Measurements from ENCODE around the gene FNTB.
A peak's percentile ranks its signal among the peaks of the same experiment; 100 is the strongest.

The FNTB gene

DNA sequence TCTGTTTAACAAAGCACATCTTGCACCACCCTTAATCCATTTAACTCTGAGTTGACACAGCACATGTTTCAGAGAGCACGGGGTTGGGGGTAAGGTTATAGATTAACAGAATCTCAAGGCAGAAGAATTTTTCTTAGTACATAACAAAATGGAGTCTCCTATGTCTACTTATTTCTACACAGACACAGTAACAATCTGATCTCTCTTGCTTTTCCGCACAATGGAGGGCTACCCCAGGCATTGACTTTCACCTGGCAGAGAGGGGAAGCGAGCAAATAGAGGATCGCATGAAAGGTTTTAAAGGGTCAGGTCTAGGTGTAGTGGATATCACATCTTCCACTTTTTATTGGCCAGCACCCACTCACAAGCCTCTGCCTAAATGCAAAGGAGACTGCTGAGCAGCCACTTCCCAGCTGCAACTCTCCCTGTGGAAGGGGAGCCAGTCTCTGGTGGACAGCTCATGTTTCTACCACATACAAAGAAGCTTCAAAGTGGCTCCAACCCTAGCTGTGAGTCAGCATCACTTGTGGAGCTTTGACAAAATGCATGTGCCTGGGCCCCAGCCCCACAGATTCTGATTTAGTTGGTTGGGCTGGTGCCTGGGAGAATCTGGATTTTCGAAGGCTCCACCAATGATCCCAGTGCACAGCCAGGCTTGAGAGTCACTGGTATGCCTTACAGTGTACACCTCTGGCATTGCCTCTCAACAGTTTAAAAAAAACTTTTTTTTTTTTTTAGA, 7.2 kb upstream of the FNTB start:
- DNase-seq (ENCODE audit: low spot score), result peak; percentile 48

DNA sequence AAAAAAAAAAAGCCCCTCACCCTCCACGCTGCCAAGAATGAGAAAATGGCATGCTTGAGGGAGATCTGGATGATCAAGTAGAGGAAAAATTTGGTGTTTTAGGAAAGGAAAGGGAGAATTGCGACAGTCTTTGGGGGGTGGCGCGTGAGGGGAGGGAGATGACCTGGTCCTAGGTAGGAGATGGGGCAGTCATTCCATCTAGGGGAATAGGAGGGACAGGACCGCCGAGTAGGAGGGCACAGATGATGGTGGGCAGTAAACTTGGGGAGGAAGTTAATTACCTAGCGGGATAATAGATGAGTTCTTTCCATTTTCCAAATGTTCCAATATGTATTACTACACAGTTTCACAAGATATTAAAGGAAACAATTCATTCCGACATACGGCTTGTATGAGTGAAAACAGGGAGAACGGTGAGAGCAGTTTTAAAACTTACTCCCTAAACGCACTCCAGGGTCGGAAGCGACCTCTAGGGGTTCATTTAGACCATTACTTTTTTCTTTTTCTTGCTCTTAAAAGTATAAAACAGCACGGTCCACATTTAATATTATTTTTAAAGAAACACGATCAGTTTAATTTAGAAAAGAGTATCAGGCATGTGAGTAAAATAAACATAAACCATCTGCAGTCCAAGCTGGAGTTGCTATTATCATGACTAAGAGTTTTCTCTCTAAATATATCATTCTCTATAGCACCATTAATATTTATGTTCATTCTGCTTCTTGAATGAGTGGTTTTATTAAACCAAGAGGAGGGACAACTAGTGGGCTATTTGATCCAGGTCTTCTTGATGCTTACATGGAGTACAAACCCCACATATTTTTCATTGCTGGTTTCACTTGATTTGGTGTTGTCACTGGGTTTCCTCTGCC, 3.0 kb upstream of the FNTB start:
- DNase-seq (ENCODE audit: low spot score), result peak; percentile 61

DNA sequence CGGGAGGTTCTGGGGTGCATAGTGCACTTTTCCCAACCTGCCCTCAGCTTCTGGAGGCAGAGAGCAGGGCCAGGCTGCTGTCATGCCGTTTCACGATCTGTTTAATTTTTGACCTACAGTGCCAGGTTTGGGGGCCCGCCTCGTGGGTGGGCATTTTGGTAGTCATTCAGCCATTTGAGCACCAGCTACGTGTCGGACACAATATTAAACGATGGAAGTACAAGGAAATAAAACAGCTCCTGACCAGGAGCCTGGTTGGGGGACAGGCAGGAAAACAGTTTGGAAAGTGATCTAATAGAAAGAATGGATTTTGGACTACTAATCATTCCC, 708 bp downstream of the FNTB start:
- no peak for DNase-seq (ENCODE audit: low spot score)

DNA sequence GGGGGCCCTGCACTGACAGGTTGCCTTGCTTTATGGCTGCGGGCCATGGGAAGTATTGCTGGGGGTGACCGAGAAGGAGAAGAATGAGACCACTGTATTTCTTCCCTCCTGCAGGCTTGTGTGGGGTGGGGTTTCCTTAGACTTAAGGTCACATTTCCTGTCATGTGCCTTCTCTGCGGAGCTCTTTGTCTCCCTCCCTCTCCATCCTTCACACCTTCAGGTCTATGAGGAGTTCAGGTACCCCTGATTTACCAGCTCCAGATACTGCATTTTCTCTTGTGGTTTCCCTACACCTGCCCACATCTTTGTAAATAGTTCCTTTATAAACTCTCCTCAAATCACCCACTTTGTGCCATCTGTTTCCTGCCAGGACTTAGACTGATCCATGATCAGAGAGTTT, 3.6 kb downstream of the FNTB start:
- no peak for DNase-seq (ENCODE audit: low spot score)

DNA sequence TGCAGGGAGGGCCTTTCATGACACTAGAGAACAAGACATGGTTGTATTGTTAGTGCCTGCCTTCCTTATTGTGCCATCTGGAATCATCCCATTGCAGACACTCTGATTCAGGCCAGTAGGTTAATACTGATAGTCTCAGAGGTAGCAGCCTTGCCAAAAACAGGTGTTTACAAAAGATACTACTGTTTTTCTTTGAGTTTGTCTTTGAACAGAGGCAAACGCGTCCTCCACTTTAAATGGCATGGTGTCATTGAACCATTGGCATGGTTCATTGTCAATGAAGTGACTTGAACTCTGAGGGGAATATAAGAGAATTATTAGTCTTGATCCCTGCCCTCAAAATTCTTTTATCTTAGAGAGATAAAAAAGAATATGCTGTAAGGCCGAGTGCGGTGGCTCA, 4.2 kb downstream of the FNTB start:
- no peak for DNase-seq (ENCODE audit: low spot score)

DNA sequence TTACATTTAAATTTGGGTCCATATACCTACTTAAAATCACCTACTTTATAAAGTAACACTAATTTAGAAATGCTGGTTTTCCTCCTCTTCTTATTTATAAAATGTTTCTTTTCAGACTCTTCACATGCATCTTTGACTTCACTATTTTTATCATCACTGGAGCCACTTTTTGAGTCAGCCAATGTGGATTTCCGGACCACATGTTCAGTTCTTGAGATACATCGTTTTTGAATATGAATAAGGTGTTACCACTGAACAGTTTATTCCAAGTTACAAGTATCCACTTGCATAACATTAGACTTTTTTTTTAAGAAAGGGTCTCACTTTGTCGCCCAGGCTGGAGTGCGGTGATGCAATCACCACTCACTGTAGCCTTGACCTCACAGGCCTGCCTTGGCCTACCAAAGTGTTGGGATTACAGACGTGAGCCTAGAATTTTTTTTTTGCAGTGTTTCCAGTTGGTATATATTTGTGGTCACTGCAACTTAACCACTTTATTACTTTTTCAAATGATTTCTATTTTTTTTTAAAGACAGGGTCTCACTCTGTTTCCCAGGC, 5.7 kb downstream of the FNTB start:
- DNase-seq (ENCODE audit: low spot score), result no peak

DNA sequence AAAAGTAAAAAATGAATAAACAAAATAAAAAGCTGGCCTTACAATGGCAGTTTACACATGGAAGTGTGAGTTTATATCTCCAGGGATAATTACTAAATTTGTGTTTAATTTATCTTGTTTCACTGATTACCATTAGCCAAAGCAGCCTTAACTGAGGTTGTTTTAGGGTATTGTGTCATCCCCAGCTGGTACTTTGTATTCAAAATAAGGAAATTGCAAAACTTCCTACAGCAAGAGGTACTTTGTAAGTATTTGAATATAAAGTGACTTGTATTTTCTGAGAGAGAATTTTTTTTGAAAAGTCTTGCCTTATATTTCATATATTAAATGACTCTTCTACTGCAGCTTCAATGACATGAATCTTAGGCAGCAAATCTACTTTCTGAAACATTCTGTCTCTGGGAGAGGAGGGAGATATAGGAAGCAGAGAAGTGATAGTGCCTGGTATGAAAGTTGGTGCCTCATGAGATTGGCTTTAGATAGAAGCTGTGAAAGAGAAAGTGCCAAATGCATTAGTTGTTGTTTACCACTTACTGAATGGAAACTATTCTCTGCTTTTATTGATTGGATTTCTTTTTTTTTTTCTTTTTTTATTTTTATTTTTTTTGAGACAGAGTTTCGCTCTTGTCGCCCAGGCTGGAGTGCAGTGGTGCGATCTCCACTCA, 6.7 kb downstream of the FNTB start:
- DNase-seq (ENCODE audit: low spot score), result no peak

DNA sequence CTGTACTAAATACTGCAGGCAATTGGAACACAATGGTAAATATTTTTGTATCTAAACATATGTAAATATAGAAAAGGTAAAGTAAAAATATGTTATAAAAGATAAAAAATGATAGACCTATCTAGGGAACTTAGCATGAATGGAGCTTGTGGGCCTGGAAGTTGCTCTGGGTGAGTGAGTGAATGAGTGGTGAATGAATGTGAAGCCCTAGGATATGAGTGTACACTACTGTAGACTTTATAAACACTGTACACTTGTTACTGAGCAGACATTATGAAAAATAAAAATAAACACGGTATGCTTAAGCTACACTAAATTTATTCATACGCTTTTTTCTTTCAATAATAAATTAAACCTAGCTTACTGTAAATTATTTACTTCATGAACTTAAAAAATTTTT, 7.8 kb downstream of the FNTB start:
- no peak for DNase-seq (ENCODE audit: low spot score)

DNA sequence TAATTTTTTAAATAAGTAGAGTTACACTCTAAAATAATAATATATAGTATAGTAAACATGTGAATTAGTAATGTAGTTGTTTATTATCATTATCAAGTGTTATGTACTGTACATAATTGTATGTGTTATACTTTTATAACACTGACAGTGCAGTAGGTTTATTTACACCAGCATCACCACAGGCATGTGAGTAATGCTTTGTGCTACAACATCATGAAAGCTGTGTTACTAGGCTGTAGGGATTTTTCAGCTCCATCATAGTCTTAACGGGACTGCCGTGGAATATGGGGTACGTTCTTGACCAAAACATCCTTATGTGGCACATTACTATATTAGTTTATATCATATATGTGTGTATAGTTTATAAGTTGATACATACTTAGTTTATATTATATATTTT, 8.6 kb downstream of the FNTB start:
- DNase-seq (ENCODE audit: low spot score), result no peak

DNA sequence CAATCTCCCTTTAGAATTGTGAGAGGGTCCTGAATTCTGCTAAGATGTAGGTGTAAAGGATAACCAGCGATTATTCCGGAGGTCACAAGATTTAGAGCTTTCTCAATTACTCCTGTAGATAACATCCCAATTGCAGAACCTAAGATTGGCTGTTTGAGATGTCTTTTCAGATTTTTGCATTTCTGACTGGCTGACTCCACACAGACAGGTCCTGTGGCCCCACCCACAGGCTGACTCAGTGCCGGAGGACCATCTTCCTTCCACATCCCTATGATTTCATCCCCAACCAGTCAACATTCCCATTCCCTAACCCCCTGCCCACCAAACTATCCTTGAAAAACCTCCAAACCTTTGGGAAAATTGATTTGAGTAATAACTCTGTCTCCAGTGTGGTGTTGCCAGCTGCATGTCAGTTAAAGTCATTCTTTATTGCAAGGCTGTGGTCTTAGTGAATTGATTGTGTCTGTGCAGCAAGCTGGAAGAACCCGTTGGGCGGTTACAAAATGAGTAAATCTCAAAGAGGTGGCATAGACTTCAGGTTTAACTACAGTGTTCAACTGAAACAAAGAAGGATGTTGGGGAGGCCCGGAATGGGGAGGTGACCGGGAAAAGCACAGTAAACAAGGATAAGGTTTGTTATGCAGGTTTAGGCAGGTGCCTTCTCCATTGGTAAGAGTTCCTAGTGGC, 10.6 kb downstream of the FNTB start:
- DNase-seq (ENCODE audit: low spot score), result no peak

DNA sequence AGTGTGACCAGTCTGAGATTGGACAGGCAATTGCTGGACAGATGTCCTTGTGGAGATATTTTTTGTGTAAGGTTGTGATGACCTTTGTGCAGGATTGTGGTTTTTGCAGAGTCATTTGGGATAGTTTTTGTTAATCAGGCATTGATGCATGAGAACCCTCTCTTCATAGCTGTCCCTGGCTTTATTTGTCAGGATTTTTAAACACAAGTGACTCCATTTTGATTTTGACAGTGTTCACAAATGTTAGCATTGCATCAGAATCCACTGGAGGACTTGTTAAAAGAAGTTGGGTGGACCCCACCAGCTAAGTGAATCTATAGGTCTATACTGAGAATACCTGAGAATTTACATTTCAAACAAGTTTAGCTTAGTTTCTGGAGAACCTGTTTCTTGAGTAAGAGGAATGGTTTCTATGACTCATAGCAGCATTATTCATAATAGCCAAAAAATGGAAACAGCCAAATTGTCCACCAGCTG, 11.8 kb downstream of the FNTB start:
- peak; percentile 37 for DNase-seq (ENCODE audit: low spot score)

DNA sequence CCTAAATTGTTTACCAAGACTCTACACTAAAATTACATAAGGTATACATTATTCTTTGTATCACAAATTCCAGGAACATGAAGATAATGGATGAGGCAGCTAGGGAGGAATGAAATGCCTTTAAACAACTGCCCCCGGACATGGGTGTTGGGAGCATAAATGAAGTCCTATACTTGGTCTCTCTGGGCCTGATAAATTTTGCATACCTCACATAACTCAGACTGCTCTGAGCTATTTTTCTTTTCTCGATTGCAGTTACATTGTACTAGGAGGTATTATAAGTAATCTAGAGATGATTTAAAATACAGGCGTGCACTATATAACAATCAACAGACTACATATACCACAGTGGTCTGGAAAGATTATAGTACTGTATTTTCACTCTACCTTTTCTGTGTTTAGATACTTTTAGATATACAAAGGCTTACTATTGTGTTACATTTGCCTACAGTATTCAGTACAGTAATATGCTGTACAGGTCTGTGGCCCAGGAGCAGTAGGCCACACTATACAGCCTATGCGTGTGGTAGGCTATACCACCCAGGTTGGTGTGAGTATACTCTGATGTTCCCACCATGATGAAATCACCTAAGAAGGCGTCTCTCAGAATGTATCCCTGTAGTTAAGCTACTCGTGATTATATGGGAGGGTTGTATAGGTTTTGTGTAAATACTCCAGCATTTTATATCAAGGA, 14.3 kb downstream of the FNTB start:
- DNase-seq (ENCODE audit: low spot score), result peak; percentile 37

DNA sequence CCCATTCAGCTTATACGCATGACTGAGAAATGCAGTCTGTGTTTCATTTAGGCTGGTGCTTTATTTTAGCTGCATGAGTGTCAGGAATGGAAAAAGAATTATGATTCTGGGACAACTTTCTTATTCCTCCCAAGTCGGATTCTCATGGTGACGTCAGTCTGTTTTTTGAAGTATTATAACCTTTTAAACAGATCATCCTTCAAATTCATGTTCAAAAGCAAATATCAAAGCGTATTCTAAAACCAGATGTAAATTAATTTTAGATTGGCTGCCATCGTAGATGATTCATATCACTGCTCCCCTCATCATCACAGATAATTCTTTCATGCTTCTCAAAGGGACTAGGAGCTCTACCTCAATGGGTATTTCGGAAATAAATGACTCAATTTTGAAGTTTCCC, 15.0 kb downstream of the FNTB start:
- DNase-seq (ENCODE audit: low spot score), result no peak

DNA sequence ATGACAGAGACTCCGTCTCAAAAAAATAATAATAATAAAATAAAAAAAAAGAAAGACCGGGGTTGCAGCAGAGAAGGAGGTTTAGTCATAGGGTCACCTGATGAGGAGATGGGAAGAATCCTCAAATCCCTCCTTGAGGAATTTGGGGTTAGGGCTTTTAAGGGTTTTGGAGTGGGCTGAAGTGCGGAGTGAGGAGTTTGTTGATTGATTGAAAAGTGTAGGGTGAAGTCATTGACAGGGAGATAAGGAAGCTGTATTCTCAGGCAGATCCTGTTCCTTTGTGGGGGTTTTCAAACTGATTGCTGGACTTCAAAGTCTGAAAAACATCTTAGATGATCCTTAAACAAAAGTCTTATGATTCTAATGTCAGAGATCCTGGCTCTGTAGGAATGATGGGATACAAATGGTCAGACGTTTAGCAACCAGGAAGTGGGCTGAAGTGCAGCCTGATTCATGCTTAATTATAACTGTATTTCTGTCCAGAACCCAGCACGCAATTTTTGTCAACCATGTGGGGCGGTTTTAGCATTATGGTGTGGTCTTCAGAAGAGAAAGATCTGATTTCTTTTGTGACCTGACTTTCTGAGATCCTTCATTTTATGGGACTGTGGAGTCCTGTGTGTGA, 16.0 kb downstream of the FNTB start:
- DNase-seq (ENCODE audit: low spot score), result peak; percentile 59

DNA sequence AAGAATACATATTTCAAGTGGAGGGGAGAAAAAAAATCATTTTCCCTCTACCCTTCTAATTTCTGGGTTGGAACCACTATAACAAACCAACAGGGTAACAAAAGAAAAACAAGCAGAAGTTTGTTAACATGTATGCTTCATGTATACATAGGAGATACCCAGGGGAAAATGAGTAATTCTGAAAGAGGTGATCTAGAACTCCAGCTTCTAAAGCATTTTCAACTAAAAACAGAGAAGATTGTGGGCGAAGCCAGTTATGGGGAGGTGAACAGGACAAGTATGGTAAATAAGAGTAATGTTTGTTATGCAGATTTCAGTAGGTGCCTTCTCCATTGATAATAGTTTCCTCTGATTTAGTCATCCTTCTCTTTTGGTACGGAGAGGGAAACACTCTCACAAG, 16.7 kb downstream of the FNTB start:
- DNase-seq (ENCODE audit: low spot score), result no peak

DNA sequence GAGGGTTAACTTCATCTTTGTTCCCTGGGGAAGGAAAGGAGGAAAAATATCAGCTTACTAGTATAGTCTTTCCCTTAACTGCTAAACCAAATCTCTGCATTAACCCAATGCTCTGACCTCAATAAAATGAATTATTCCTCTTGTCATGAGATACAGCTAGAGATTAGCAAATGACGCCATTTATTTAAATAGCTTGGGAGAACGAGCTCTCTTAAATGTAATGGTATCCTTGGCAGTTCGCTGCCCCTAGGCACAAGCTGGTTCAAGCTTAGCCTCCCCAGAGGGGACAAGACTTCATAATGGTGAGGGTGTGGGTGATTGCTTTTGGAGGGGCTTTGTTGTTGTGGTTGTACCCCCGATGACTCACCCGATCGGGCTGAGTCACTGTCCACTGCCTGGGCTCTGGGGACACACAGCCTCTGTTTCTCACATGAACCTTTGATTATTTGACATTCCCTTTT, 19.6 kb downstream of the FNTB start:
- DNase-seq (ENCODE audit: low spot score), result no peak

DNA sequence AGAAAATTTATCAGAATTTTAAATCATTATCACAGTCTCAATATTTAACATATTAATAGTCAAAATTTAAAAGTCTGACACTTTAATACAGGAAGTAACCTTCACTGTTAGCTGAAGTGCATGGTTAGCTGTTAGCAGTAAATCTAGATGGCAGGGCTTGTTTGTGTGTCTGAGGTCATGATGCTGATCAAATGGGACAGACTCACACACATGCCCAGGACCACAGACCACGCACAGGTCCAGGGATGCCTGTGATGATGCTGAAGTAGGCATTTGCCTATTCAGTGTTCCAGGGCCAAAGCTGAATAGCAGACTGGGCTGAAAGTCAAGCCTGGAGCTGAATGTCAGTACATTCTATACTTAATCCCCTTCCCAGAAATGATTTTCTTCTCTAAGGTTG, 20.5 kb downstream of the FNTB start:
- no peak for DNase-seq (ENCODE audit: low spot score)

DNA sequence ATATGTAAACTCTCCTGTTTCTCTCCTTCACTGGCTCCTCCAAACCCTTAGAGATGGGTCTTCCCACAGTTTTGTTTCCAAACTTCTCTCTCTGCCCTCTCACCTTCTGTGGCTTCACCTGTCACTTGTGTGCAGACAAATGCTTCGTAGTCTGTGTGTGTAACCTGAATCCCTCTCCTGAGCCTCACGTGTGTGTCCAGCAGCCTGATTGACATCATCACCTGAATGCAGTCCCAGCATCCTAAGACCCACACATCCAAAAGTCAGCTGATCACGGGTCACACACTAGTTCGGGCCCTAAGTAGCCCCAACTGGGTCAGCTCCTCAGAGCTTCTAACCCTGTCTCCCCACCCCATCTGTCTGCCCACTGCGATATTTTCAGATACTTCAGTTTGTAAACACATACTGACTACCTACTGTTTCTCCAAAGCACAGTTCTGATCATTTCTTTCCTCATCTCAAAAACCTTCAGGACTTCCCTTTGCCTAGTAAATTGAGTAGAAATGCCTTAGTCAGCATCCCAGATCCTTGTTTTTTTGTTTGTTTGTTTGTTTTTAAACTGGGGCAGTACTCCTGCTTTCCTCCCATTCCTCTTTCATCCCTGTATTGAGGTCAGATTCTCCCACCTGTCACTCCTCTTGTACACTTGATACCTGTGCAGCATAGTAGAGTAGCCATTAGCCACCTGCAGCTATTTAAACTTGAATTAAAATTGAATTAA, 23.7 kb downstream of the FNTB start:
- DNase-seq (ENCODE audit: low spot score), result no peak

DNA sequence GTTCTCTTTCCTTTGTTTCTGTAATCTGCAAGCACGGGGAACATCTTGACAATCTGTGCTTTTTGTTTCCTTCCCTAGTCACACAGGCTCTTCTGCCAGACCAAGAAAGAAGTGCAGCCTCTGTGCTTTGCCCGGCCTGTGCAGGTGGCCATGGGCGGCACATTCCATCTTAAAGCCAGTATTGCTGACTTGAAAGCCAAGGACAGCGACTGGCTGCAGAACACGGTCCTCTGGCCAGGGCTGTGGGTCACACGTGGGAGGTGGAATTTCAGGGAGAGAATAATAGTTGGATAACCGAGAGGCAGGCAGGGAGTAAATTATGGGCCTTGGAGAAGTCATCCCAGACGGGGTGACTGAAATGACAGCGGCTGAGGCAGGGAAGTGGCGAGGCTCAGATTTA, 24.8 kb downstream of the FNTB start:
- no peak for DNase-seq (ENCODE audit: low spot score)

DNA sequence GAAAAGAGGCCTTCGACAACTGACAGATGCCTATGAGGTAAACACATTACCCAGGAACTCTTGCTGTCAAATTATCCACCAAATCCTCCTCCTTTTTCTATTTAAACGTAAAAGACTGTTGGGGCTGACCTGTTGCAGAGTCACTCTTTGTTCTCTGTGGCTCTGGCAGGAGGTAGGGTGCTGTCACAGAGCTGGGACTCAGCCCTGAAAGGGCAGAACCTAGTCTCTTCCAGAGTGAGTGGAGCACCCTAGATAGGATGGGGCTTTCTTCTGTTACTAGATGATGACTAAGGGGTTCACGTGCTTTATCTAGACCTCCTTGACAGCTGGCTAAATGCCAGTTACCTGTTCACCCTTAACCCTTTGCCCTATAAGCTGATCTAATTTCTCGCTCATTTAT, 25.7 kb downstream of the FNTB start:
- DNase-seq (ENCODE audit: low spot score), result no peak

All from GM03348 (cell line).